Mesenchymal stem cell (in vitro differentiated cells and primary cell): ENCODE results near the gene RPP25L.

Source experiments
- DNase-seq: peaks from one replicate; pipeline ENCODE4 v3.0.0-alpha.2; 2013
- H2AFZ ChIP-seq: one replicate; pipeline ENCODE4 v1.6.1; 2013; ENCODE audit warnings: low read depth, mild to moderate bottlenecking, control low read depth, inconsistent platforms, low read length, moderate library complexity
- H2AK5ac ChIP-seq: 2 replicates; pipeline ENCODE4 v1.6.1; 2013; ENCODE audit warnings: low read length, moderate library complexity, mild to moderate bottlenecking, inconsistent platforms; ENCODE audit not compliant: severe bottlenecking
- H2BK120ac ChIP-seq: one replicate; pipeline ENCODE4 v1.6.1; 2013; ENCODE audit warnings: low read depth, mild to moderate bottlenecking, inconsistent platforms, low read length, moderate library complexity
- H2BK12ac ChIP-seq, 2 experiments: one replicate each; pipeline ENCODE4 v1.6.1; 2013; ENCODE audit warnings: inconsistent platforms in 2 of 2, low read length in 2 of 2, mild to moderate bottlenecking in 2 of 2, moderate library complexity in 2 of 2, control low read depth in 1 of 2
- H2BK15ac ChIP-seq: one replicate; pipeline ENCODE4 v1.6.1; 2013; ENCODE audit warnings: mild to moderate bottlenecking, low read depth, inconsistent platforms; ENCODE audit not compliant: poor library complexity, severe bottlenecking
- H2BK5ac ChIP-seq: 2 replicates; pipeline ENCODE4 v1.6.1; 2013; ENCODE audit warnings: low read depth, mild to moderate bottlenecking, low read length, control low read depth, inconsistent platforms; ENCODE audit not compliant: poor library complexity, severe bottlenecking
- H3K14ac ChIP-seq, 2 experiments: one replicate each; pipeline ENCODE4 v1.6.1; 2013; ENCODE audit warnings: inconsistent platforms in 2 of 2, low read length in 2 of 2, control low read depth in 1 of 2, mild to moderate bottlenecking in 1 of 2, moderate library complexity in 1 of 2
- H3K18ac ChIP-seq, 2 experiments: one replicate each; pipeline ENCODE4 v1.6.1; 2013; ENCODE audit warnings: inconsistent platforms in 2 of 2, low read length in 2 of 2, control low read depth in 1 of 2, low read depth in 1 of 2, mild to moderate bottlenecking in 1 of 2
- H3K23ac ChIP-seq, 2 experiments: one replicate each; pipeline ENCODE4 v1.6.1; 2013; ENCODE audit warnings: inconsistent platforms in 2 of 2, low read length in 2 of 2, mild to moderate bottlenecking in 2 of 2, moderate library complexity in 2 of 2, control low read depth in 1 of 2
- H3K27ac ChIP-seq: 2 replicates; pipeline ENCODE4 v1.5.1; 2013; ENCODE audit warnings: mild to moderate bottlenecking, moderate library complexity, low read length, control low read depth, inconsistent platforms; ENCODE audit not compliant: poor library complexity, severe bottlenecking
- H3K27me3 ChIP-seq, 2 experiments: 2 replicates each; pipeline versions ENCODE4 v1.6.1 to v1.7.0; 2013; ENCODE audit warnings: low read length in 2 of 2, mild to moderate bottlenecking in 2 of 2, moderate library complexity in 2 of 2, control low read depth in 1 of 2, inconsistent platforms in 1 of 2; ENCODE audit not compliant: control insufficient read depth in 1 of 2, insufficient read depth in 1 of 2
- H3K36me3 ChIP-seq, 2 experiments: 2 replicates each; pipeline versions ENCODE4 v1.6.1 to v1.7.0; 2013; ENCODE audit warnings: low read length in 2 of 2, control low read depth in 1 of 2, inconsistent platforms in 1 of 2, low read depth in 1 of 2, mild to moderate bottlenecking in 1 of 2; ENCODE audit not compliant: insufficient read depth in 2 of 2, control insufficient read depth in 1 of 2
- H3K4ac ChIP-seq, 2 experiments: one replicate each; pipeline ENCODE4 v1.6.1; 2013; ENCODE audit warnings: inconsistent platforms in 2 of 2, low read length in 2 of 2, mild to moderate bottlenecking in 2 of 2, moderate library complexity in 2 of 2, control low read depth in 1 of 2, low read depth in 1 of 2
- H3K4me1 ChIP-seq: 2 replicates; pipeline ENCODE4 v1.6.1; 2013; ENCODE audit warnings: low read depth, low read length, control low read depth; ENCODE audit not compliant: control insufficient read depth, insufficient read depth
- H3K4me2 ChIP-seq: 2 replicates; pipeline ENCODE4 v1.6.1; 2013; ENCODE audit warnings: low read length, mild to moderate bottlenecking, inconsistent platforms; ENCODE audit not compliant: poor library complexity, severe bottlenecking
- H3K4me3 ChIP-seq, 2 experiments: 2 replicates each; pipeline versions ENCODE4 v1.5.1 to v1.7.0; 2013; ENCODE audit warnings: low read length in 2 of 2, mild to moderate bottlenecking in 2 of 2, control low read depth in 1 of 2, low read depth in 1 of 2; ENCODE audit not compliant: insufficient read depth in 1 of 2
- H3K79me1 ChIP-seq: replicated peaks from 2 replicates; pipeline ENCODE4 v1.6.1; 2013; ENCODE audit warnings: mild to moderate bottlenecking, control low read depth, low read length, inconsistent platforms; ENCODE audit not compliant: poor library complexity, severe bottlenecking
- H3K9ac ChIP-seq: 2 replicates; pipeline ENCODE4 v1.7.0; 2013; ENCODE audit warnings: mild to moderate bottlenecking, low read length, moderate library complexity
- H3K9me3 ChIP-seq: 2 replicates; pipeline ENCODE4 v1.7.0; 2013; ENCODE audit warnings: mild to moderate bottlenecking, low read length; ENCODE audit not compliant: control insufficient read depth
- H4K8ac ChIP-seq: one replicate; pipeline ENCODE4 v1.6.1; 2013; ENCODE audit warnings: inconsistent platforms, mild to moderate bottlenecking, low read length, moderate library complexity
- H4K91ac ChIP-seq: one replicate; pipeline ENCODE4 v1.6.1; 2013; ENCODE audit warnings: mild to moderate bottlenecking, low read length, inconsistent platforms
- WGBS: methylation state at CpG from one replicate; pipeline ENCODE4 v1.1.7; 2013; ENCODE audit warnings: mixed read lengths; 5-methylcytosine and 5-hydroxymethylcytosine counted together

RPP25L gene

GRCh38 chr9:34656992-34657391 is 45.1 kb upstream of the RPP25L start:
- no peak overlapping the region for H2BK15ac ChIP-seq
- peaks cover 15 to 20% of the 10 kb centered on the region in 2 experiments for H3K36me3 ChIP-seq
- no peak overlapping the region for H3K23ac ChIP-seq
- no peak overlapping the region for H2AFZ ChIP-seq
- no peak overlapping the region for H4K91ac ChIP-seq
- no peaks in the 10 kb centered on the region for H3K9me3 ChIP-seq
- H3K4me1 ChIP-seq: peaks cover 22% of the 10 kb centered on the region
- H3K14ac ChIP-seq: no peak overlapping the region
- H2BK120ac ChIP-seq: no peak overlapping the region
- H3K4me3 ChIP-seq: no peak overlapping the region
- H4K8ac ChIP-seq: no peak overlapping the region
- H2AK5ac ChIP-seq: no peak overlapping the region
- H3K9ac ChIP-seq: no peak overlapping the region
- H3K4me2 ChIP-seq: no peak overlapping the region
- DNase-seq: no peak
- 87% methylated on average over 3 of the region's 5 CpGs for WGBS
- H3K4ac ChIP-seq: no peak overlapping the region
- H3K27me3 ChIP-seq: no peaks in the 10 kb centered on the region
- no peak overlapping the region for H2BK5ac ChIP-seq
- no peak overlapping the region for H3K18ac ChIP-seq
- H3K27ac ChIP-seq: no peak overlapping the region
- peaks cover 3% of the 10 kb centered on the region for H3K79me1 ChIP-seq
- no peak overlapping the region for H2BK12ac ChIP-seq

GRCh38 chr9:34655394-34655793 is 43.5 kb upstream of the RPP25L start:
- WGBS: 82% methylated on average over 5 of the region's 5 CpGs
- H2BK12ac ChIP-seq: no peak overlapping the region
- no peak overlapping the region for H2BK15ac ChIP-seq
- peak overlapping the region; percentile 58 for H3K9ac ChIP-seq
- H3K14ac ChIP-seq: no peak overlapping the region
- H3K27ac ChIP-seq: no peak overlapping the region
- H4K8ac ChIP-seq: no peak overlapping the region
- H3K79me1 ChIP-seq: peaks cover 7% of the 10 kb centered on the region
- no peak overlapping the region for H3K18ac ChIP-seq
- no peak overlapping the region for H2AK5ac ChIP-seq
- no peak overlapping the region for H2AFZ ChIP-seq
- no peaks in the 10 kb centered on the region for H3K9me3 ChIP-seq
- H3K4me3 ChIP-seq: no peak overlapping the region
- no peak overlapping the region for H3K23ac ChIP-seq
- H3K4me1 ChIP-seq: peaks cover 29% of the 10 kb centered on the region
- no peaks in the 10 kb centered on the region for H3K27me3 ChIP-seq
- no peak overlapping the region for H2BK120ac ChIP-seq
- H4K91ac ChIP-seq: peak overlapping the region; percentile 55
- peaks cover 11 to 18% of the 10 kb centered on the region in 2 experiments for H3K36me3 ChIP-seq
- no peak for DNase-seq
- no peak overlapping the region for H2BK5ac ChIP-seq
- no peak overlapping the region for H3K4me2 ChIP-seq
- H3K4ac ChIP-seq: no peak overlapping the region

- Histone ChIP-seq H2AK5ac (no peak overlapping the region), H3K18ac (no peak overlapping the region), H3K9ac (peak overlapping the region; percentile 53), H2BK12ac (peak overlapping the region in 1 of 2 experiments; percentile 31), H4K8ac (peak overlapping the region; percentile 36), H3K27me3 (no peaks in the 10 kb centered on the region), H2BK5ac (no peak overlapping the region), H3K4ac (no peak overlapping the region), H4K91ac (peak overlapping the region; percentile 37), H3K36me3 (peaks cover 13 to 20% of the 10 kb centered on the region in 2 experiments), H3K4me1 (peaks cover 29% of the 10 kb centered on the region), H3K9me3 (no peaks in the 10 kb centered on the region), H2BK120ac (no peak overlapping the region), H3K79me1 (peaks cover 10% of the 10 kb centered on the region), H2BK15ac (no peak overlapping the region), H2AFZ (no peak overlapping the region), H3K4me2 (no peak overlapping the region), H3K4me3 (peak overlapping the region in 1 of 2 experiments; percentile 65), H3K14ac (no peak overlapping the region), H3K23ac (no peak overlapping the region), H3K27ac (no peak overlapping the region)
- 79% methylated on average over 5 of the region's 11 CpGs for WGBS
- DNase-seq: no peak
Measured at GRCh38 chr9:34654323-34655051, 42.6 kb upstream of the RPP25L start.

- Histone ChIP-seq H2BK5ac (no peak overlapping the region), H2AK5ac (no peak overlapping the region), H3K4me1 (peaks cover 27% of the 10 kb centered on the region), H3K79me1 (peaks cover 19% of the 10 kb centered on the region), H2BK120ac (no peak overlapping the region), H2AFZ (peak overlapping the region; percentile 29), H3K27ac (no peak overlapping the region), H4K8ac (peak overlapping the region; percentile 73), H3K9me3 (no peaks in the 10 kb centered on the region), H3K18ac (peak overlapping the region; percentile 1 to 94), H3K14ac (peak overlapping the region in 1 of 2 experiments; percentile 88), H3K4me2 (no peak overlapping the region), H3K4ac (peak overlapping the region; percentile 25 to 85), H2BK12ac (peak overlapping the region; percentile 69 to 88), H3K23ac (peak overlapping the region in 1 of 2 experiments; percentile 73), H3K36me3 (peaks cover 24 to 30% of the 10 kb centered on the region in 2 experiments), H3K27me3 (no peaks in the 10 kb centered on the region), H2BK15ac (no peak overlapping the region), H4K91ac (peak overlapping the region; percentile 77), H3K9ac (peak overlapping the region; percentile 83), H3K4me3 (peak overlapping the region in 1 of 2 experiments; percentile 82)
- DNase-seq: peak; percentile 59
- 51% methylated on average over 10 of the region's 11 CpGs for WGBS
Measured at GRCh38 chr9:34653151-34654072, 41.5 kb upstream of the RPP25L start.
